GM19395 (cell line): ENCODE measurements around the gene NPAS1.
"Not testable (repeated sequence)": the region's sequence is repeated elsewhere in the genome, so short reads cannot be mapped to it uniquely, and the experiment has no call there.

Source experiments
- ATAC-seq: cut with Tn5 transposase; IDR thresholded peaks from one replicate; pipeline ENCODE4 v1.9.1; 2021; ENCODE audit warnings: mild to moderate bottlenecking, moderate library complexity; ENCODE audit not compliant: unreplicated experiment

The NPAS1 gene

DNA sequence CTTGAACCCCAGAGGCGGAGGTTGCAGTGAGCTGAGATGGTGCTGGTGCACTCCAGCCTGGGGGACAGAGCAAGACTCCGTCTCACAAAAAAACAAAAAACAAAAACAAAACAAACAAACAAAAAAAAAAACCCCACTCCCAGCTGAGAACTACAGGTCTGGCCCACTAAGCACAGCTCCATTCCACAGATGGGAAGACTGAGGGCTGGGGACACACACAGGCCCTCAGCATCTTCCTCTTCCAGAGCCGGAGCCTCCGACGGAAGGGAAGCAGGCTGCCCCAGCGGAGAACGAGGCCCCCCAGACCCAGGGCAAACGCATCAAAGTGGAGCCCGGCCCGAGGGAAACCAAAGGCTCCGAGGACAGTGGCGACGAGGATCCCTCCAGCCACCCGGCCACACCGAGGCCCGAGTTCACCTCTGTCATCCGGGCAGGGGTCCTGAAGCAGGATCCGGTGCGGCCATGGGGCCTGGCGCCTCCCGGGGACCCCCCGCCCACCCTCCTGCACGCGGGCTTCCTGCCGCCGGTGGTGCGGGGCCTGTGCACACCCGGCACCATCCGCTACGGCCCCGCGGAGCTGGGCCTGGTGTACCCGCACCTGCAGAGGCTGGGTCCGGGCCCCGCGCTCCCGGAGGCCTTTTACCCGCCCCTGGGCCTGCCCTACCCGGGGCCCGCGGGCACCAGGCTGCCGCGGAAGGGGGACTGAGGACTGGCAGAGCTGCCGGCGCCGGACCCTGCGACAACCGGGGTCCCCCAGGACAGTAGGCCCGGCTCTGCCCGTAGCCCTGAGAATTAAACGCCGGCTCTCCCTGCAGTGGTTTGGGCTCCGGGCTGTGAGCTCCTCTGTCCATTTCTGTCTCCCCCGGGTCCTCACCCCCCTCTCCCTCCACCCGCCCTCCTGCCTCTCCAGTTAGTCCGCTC is 25.6 kb downstream of the NPAS1 start:
- no peak for ATAC-seq

DNA sequence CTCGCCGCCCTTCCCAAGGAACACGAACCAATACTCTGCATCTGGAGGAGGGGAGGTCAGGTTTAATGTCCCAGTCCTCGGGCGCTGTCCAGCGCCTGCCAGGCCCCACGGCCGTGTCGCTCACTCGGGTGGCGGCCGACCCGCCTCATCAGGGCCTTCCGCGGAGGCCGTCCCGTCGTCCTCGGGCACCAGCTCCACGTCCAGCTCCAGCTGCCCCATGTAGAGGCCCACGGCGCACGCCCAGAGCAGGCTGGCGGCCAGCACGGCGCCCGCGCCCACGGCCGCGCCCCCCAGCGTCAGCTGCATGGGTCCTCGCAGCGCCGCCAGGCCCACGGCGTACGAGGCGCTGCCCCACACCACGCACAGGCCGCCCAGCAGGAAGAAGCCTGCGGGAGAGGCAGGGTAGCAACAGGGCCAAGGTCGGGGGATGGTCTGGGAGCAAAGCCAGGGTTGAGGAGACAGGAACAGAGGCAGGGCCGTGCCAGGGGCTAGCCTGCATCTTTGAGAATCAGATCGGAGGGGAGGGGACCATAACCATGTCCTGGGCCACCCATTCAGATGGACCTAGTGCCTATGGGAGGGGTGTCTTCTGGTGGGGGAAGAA is 26.3 kb downstream of the NPAS1 start:
- ATAC-seq = no peak

DNA sequence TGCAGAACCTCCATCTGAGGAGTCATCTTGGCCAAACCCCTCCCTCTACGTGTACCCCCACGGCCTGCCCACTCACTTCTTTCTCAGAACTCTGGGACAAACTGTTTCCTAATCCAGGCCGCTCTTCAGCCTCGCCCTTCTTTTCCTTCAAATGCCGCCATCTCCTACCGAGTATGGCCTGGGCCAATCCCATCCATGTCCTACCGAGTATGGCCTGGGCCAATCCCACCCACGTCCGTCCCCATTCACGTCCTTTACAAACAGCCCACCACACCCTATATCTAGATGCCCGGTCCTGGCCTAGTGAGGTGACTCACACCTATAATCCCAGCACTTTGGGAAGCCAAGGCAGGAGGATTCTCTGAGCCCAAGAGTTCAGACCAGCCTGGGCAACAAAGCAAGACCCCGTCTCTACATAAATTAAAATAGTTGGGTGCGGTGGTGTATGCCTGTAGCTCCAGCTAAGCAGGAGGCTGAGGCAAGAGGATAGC is 27.7 kb downstream of the NPAS1 start:
- no peak for ATAC-seq

DNA sequence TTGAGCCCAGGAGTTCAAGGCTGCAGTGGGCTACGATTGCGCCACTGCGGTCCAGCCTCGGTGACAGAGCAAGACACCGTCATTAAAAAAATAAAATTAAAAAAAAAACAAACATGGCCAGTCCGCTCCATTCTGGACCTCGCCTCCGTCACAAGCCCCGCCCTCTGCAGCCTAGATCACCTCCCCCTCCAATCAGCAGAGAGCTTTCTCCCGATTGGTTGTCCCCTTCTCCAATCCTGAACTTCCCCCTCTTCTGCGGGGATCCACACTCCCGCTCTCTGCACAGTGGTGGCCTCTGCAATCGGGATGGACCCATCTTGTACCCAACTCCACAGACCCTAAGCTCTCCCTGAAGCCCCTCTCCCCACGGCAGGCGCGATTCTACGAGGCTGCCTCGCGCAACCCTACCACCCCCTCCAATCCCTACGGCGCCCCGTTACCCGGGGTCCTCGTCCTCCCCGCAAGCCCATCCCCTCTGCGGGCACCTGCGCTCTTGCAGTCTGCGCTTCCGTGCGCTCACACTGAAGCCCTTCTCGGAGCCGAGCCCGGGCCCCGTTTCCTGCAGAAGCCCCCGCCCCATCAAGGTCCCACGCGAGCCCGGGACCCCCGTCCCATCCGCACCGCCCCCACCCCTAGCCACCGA is 28.2 kb downstream of the NPAS1 start:
- ATAC-seq = peak; percentile 39

DNA sequence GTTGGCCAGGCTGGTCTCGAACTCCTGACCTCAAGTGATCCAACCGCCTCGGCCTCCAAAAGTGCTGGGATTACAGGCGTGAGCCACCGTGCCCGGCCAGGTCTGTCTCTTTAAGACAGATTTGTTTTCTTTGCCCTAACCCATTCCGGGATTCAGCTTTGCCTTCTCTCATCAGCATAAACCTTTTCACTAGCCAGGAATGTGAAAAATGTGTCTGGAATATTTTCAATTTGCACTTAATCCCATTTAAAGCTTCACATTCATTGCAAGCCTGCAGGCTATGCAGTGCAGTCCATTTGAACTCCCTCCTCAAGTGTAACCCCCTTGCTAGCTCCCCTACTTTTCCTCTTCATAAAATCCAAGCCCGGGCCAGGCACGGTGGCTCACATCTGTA is 29.7 kb downstream of the NPAS1 start:
- no peak for ATAC-seq

DNA sequence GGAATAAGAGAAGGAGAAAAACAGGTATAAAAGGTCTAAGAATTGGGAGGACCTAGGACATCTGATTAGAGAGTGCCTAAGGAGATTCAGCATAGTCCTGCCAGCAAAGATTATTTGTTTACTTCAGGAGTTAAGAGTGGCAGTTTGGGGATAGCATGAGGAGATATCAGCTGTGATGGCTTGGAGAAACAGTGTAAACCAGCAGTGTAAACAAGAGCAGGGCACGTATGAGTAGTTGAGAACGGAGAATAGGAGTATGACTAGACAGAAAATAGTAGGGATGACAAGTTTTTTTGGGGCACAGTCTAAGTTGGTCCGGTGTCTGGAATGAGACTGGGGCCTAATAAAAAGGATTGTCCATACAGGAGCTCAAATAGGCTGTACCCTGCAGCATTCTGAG is 30.9 kb downstream of the NPAS1 start:
- ATAC-seq = not testable (repeated sequence)

DNA sequence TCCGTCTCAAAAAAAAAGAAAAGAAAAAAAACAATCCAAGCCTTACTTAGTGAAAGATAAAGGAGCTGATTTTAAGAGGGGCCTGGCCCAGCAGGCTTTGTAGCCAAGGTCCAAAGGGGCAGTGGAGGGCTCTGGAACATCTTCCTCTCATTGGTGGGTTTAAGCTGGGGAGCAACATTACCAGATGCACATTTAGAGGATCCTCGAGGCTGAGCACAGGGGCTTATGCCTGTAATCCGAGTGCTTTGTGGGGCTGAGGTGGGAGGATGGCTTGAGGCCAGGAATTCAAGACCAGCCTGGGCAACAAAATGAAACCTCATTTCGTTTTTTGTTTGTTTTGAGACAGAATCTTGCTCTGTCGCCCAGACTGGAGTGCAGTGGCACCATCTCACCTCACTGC is 36.8 kb downstream of the NPAS1 start:
- ATAC-seq = no peak

DNA sequence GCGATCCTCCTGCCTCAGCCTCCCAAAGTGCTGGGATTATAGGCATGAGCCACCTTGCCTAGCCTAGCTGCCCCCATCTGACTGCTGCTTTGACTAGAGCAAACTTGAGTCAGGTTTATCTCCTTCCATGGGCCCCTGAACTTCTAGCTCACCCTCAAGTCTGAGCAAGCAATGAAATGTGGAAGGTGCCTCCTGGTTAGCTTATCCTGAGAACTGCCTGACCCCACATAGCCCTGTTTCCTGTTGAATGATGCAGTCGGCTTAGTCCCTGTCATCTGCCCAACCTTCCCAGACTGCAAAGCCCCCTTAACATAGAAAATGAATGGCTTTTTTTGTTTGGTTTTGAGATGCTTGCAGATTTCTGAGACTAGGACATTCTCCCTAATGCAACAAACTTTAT is 37.7 kb downstream of the NPAS1 start:
- no peak for ATAC-seq

DNA sequence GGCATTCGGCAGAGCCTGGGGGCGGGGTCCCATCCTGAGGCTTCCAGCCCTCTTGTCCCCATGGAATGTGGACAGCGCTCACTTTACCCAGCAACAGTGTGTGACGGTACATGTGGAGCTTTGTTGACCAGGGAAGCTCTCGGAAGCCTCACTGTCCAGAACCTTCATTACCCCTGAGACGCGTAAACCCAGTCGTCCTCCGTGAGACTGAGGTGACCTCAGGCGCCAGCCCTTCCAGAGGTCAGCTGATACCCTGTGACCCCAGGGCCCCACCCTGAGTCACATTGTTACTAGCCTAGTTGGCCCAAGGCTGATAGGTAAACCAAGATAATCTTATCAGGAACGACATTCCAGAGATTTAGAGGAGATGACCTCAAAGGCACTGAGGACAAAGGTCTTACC is 39.0 kb downstream of the NPAS1 start:
- no peak for ATAC-seq

DNA sequence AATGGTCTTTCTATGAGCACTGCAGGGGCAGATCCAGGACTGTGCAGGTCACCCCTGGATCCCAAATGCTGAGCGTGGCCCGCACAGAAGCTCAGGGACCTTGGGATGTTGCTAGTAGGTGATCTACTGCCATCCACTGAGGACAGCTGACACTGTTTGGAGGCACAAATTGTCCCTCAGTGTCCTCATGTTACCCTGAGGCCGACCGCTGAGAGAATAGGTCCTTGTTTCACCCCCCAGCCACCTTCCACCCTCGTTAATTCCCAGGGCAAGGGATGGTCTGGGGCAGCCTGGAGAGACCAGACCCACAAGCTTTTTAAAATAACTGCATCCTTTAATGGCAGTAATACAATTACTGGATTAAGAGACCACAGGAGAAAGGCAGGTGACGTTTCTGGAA is 44.2 kb downstream of the NPAS1 start:
- no peak for ATAC-seq

DNA sequence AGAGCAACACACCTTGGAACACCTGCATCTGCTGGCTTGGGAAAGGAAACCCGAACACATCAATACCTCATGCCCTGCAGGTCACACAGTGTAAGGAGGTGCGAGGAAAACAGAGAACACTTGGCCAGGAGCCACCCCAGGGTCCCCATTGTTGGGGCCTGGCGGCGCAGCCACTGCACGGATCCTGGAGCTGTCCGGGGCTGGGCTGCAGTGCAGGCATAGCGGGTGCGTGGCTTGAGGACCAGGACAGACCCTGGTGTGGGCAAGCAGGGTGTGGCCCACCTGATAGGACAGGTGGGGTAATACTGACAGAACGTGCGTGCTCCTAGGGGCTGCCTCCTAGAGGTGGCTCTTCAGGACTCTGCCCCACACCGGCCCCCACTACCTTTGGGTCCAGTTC is 45.6 kb downstream of the NPAS1 start:
- no peak for ATAC-seq

DNA sequence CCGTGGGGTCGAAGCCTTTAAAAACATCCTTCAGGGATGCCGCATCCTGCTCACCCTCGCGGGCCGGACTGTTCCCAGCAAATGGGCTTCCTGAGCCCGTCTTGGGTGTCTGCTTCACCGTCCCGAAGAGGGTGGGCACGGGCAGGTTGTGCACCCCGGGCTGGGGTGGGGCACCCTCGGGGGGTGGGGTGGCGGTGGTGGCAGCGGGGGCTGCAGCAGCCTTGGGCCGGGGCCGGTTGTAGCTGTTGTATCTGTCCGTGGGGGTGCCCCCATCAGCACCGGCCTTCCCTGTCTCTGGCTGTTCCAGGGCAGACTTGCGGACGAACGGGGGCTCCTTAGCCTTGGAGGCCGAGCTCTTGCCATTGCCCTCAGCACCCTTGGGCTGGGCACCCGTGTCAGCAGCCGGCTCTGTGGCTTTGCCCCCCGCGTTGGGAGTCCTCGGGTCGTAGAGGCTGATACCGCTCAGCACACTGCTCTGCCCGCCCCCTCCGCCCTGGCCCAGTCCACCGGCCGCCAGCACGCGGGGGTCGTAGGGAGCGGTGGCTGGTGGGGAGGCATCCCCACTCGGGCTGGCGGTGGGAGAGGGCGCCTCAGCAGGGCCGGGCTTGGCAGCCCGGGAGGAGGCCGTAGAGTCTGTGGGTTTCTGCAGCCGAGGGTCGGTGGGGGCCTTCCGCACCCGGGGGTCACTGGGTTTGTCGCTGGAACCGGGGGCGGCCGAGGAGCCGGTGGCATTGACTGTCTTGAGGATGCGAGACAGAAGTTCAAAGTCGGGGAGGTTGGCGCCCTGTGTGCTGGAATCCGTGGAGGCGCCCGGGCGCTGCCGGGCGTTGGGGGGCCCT is 47.0 kb downstream of the NPAS1 start:
- no peak for ATAC-seq

DNA sequence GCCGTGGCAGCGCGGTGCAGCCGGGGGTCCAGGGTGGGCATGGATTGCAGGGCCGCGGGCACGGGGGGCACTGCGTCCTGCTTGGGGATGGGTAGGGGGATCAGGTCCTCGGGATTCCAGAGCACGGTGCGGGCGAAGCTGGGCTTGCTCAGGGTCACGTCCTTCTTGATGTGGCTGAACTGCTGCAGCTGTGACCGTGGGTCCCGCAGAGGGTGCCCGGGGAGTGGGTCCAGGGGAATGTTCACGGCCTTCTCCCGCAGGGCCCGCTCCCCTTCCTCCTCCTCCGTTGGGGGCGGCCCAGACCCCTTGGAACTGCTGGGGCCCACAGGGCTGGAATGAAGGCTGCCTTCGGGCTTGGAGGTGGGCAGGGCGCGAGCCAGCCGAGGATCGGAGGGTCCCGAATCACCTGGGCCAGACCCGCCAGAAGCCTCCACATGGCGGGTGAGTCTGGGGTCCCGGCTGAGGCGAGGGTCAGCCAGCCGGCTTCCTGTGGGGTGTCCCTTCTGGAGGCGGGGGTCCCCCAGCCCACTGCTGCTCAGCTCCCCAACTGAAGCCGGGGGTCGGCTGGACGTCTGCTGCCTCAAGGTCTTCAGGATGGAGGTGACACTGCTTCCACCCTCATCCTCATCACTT is 47.7 kb downstream of the NPAS1 start:
- ATAC-seq = no peak

DNA sequence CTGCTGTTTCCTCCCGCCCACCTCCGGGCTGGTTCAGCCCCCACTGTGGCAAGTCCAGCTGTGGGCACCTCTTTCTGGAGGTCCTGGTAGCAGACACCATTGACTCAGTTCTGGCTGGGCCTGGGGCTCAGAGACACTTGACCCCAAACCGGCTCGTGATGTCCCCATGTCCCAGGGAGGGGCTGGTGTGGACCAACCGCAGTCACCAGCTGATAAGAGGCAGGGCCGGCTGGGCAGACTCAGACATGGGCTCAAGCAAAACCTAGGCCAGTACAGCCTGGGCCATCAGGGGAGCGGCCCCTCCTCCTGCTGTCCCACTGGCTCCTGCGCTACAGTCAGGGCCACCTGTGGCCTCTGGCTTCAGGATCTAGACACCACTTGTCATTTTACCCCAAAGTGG is 48.6 kb downstream of the NPAS1 start:
- ATAC-seq = no peak

DNA sequence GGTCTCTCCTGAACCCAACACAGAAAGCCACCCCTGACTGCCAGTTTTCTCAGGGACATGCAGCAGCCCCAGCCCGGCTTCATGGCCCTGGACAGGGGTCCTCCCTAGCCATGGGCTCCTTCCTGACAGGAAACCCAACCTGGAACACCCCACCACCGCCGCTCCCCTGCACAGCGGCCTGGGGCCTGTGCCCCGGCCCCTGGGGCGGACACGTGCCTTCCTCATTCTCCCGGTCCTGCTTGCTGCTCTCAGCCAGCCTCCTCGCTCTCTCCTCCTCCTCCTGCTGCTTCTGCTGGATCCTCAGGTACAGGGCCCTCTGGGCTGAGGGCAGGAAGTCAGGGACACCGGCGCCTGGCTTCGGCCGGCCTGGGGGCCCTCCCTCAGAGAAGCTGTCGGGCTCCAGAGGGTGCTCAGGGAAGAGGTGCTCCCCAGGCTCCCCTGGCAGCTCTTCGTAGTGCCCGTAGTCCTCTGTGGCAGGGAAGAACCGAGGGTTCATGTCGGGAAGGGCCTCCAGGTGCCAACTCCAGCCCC is 49.3 kb downstream of the NPAS1 start:
- no peak for ATAC-seq

DNA sequence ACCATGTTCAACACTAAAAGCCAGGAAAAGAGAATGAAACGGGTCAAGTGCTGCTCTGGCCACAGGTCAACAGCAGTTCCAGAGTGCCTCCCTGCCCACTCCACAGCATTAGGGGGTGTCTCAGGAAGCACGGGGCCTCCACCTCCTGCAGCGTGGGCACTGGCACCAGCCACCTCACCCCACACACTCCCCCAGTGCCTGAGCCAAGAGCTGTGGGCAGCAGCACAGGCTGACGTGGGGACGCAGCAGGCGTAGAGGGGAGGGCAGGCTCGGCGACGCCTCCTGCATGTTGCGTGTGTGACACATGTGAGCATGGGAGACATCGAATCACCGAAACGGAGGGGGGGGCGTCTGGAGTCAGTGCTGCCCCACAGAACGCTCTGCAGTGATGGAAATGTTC is 50.2 kb downstream of the NPAS1 start:
- no peak for ATAC-seq

DNA sequence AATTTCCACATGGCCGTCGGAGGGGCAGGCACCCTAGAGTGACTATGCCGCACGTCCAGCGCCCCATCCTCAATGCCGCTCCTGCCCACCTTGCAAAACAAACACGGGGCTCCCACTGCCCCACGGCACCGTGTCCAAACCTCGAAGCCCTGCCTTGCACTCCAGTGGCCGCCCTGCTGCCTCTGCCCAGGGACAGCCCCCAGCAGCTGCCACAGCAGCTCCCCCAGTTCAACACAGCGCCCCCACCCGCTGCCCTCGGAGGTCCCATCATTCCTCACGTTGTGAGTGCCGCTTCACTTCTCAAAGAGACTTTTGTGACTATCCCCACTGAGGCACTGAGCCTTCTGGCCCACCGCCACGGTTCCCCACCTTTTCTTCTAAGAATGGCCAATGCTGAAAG is 51.1 kb downstream of the NPAS1 start:
- no peak for ATAC-seq

DNA sequence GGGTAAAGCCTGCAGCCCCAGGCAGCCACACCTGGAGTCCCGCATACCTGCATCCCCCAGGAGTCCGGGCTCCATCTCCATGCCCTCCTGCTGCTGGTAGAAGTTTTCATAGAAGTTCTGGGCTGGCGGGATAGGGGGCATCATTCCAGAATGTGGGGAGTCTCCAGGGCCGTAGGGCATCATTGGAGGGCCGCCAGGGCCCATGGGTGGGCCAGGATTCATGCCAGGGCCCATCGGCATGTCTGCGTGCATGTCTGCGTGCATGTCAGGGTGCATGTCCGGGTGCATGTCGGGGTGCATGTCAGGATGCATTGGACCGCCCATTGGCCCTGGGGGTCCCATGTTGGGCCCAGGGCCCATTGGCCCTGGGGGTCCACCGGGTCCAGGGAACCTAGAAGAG is 52.1 kb downstream of the NPAS1 start:
- ATAC-seq = no peak

DNA sequence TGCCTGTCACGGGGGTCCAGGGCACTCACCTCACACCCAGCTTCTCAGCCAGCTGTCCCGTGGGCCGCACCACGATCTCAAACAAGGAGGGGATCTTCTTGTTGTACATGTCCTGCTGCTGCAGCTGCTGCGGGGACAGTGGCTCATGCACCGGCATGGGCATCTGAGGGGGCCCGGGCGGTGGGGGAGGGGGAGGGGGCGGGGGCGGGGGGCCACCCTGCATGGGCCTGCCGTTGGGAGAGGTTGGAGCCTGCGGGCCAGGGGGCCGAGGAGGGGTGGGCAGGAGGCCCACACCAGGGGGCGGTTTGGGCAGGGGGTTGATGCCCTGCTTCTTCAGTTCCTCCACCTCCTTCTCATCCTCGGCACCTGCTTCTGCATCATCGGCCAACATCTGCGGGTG is 52.7 kb downstream of the NPAS1 start:
- no peak for ATAC-seq

DNA sequence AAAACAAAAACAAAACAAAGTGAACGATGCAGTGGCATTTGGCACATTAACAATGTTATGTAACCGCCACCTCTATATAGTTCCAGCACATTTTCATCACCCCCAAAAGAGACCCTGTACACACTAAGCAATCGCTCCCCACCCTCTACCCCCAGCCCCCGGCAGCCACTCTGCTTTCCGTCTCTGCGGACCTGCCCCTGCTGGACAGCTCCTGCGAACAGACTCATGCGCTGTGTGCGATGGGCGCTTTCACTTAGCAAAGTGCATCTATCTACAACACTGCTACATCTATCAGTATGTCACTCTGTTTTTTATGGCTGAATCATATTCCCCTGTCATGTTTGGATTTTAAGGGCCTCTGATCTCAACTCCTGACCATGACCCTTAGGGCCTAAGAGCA is 53.9 kb downstream of the NPAS1 start:
- no peak for ATAC-seq
